PFSK-1 (cell line): ENCODE data around the gene TP53.

Source experiments
- FOXP2 ChIP-seq: optimal IDR thresholded peaks from 2 replicates; pipeline ENCODE3; 2011; ENCODE audit warnings: borderline replicate concordance, control low read depth, inconsistent platforms; ENCODE audit not compliant: insufficient read depth; ENCODE audit errors: extremely low read length, extremely low read depth
- POLR2AphosphoS5 ChIP-seq: IDR thresholded peaks from 2 replicates; pipeline ENCODE4 v1.6.1; 2012; ENCODE audit warnings: low read depth, mild to moderate bottlenecking, control low read depth, low read length, moderate library complexity
- SIN3A ChIP-seq: IDR thresholded peaks from 2 replicates; pipeline ENCODE4 v1.6.1; 2012; ENCODE audit warnings: mild to moderate bottlenecking, low read length, moderate library complexity, borderline replicate concordance; ENCODE audit not compliant: insufficient read depth
- TAF1 ChIP-seq: IDR thresholded peaks from 2 replicates; pipeline ENCODE4 v1.6.1; 2012; ENCODE audit warnings: low read length, control low read depth, borderline replicate concordance; ENCODE audit not compliant: insufficient read depth
- TF ChIP-seq, protein P1 (sequence below), 2 experiments: IDR thresholded peaks; 2 replicates each; pipeline versions ENCODE4 v1.6.1 to v1.8.0; 2011 to 2012; ENCODE audit warnings: low read depth in 2 of 2, low read length in 2 of 2, control low read depth in 1 of 2, inconsistent platforms in 1 of 2, mild to moderate bottlenecking in 1 of 2, moderate library complexity in 1 of 2; ENCODE audit not compliant: insufficient read depth in 1 of 2

Gene TP53

DNA sequence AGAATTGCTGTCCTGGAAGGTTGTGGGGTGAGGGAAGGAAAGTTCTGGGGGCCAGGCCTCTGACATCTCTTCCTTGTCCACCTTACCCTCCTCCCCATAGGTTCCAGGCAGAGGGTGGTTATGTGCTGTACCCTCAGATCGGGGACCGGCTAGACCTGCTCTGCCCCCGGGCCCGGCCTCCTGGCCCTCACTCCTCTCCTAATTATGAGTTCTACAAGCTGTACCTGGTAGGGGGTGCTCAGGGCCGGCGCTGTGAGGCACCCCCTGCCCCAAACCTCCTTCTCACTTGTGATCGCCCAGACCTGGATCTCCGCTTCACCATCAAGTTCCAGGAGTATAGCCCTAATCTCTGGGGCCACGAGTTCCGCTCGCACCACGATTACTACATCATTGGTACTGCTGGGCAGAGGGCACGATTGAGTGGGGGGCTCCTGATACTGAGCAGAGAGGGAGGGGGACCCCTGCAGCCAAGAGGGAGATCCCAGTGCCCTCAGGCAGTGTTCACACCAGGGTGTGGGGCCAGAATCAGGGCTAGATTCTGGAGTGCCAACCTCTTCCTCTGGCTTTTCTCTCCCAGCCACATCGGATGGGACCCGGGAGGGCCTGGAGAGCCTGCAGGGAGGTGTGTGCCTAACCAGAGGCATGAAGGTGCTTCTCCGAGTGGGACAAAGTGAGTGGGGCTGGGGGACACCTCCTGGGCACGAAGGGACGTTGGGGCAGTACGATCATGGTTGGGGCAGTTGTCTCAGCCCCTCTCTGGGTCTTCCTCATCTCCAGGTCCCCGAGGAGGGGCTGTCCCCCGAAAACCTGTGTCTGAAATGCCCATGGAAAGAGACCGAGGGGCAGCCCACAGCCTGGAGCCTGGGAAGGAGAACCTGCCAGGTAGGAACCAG is 20.8 kb upstream of the TP53 start:
- TF ChIP-seq POLR2AphosphoS5 (no peak), TAF1 (no peak), FOXP2 (no peak)

DNA sequence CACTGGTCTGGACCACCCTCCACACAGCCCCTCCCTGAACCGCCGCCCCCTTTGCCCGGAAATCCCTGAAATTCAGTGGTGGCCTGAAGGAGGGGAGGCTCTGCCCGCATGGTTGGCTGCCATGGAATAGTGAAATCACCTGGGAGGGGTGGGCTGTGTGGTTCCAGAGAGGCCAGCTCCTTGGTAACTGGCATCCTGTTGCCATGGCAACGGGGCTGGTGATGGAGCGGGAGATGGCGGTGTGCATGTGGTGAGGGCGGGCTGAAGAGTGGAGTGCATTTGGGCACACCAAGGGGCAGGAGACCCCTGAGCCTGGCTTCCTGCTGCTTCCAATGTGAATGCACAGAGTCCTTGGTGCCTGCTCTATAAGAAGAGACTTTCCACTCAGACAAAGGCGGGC is 20.2 kb upstream of the TP53 start:
- TF ChIP-seq SIN3A: no peak
- TF ChIP-seq FOXP2: no peak
- TF ChIP-seq POLR2AphosphoS5: no peak
- TF ChIP-seq TAF1: no peak
- TF ChIP-seq, protein P1, sequence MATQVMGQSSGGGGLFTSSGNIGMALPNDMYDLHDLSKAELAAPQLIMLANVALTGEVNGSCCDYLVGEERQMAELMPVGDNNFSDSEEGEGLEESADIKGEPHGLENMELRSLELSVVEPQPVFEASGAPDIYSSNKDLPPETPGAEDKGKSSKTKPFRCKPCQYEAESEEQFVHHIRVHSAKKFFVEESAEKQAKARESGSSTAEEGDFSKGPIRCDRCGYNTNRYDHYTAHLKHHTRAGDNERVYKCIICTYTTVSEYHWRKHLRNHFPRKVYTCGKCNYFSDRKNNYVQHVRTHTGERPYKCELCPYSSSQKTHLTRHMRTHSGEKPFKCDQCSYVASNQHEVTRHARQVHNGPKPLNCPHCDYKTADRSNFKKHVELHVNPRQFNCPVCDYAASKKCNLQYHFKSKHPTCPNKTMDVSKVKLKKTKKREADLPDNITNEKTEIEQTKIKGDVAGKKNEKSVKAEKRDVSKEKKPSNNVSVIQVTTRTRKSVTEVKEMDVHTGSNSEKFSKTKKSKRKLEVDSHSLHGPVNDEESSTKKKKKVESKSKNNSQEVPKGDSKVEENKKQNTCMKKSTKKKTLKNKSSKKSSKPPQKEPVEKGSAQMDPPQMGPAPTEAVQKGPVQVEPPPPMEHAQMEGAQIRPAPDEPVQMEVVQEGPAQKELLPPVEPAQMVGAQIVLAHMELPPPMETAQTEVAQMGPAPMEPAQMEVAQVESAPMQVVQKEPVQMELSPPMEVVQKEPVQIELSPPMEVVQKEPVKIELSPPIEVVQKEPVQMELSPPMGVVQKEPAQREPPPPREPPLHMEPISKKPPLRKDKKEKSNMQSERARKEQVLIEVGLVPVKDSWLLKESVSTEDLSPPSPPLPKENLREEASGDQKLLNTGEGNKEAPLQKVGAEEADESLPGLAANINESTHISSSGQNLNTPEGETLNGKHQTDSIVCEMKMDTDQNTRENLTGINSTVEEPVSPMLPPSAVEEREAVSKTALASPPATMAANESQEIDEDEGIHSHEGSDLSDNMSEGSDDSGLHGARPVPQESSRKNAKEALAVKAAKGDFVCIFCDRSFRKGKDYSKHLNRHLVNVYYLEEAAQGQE (IDR thresholded peaks at IDR 0.05; ENCODE audit: insufficient read depth in 1 of 2, low read depth in 2 of 2, low read length in 2 of 2): no peak

DNA sequence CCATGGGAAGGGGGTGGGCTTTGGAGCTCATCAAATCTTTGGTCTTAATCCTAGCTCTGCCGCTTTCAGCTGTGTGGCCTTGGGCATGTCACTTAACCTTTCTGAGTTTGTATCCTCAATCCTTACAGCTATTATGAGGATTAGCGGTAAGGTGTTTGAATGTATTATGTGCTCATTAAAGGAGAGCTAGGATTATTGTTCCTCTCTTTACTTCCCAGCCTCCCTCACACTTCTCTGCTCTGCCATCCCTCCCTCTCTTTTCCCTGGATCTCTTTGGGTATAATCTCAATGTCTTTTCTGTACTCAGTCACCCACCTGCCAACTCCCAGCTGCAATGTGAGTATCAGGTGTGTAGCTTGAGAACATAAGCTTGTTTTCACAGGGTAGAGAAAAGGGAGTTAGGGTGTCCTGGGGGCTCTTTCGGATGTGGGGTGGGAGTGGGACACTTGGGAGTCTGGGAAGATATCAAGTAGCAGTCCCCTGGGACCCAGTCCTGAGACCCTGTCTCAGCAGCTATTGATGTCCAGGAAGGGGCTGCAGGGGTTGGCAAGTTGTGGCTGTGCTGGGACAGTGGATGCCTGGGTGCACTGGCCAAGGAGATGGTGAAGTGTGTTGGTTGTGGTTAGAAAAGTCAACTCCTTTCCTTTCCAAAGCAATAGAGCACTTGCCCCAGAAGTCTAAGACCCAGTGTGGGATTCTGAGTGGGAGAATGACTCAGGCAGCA is 19.5 kb upstream of the TP53 start:
- TF ChIP-seq, protein P1 (IDR thresholded peaks at IDR 0.05; ENCODE audit: insufficient read depth in 1 of 2, low read depth in 2 of 2, low read length in 2 of 2): no peak
- TF ChIP-seq SIN3A (no peak), FOXP2 (no peak), POLR2AphosphoS5 (no peak), TAF1 (no peak)

DNA sequence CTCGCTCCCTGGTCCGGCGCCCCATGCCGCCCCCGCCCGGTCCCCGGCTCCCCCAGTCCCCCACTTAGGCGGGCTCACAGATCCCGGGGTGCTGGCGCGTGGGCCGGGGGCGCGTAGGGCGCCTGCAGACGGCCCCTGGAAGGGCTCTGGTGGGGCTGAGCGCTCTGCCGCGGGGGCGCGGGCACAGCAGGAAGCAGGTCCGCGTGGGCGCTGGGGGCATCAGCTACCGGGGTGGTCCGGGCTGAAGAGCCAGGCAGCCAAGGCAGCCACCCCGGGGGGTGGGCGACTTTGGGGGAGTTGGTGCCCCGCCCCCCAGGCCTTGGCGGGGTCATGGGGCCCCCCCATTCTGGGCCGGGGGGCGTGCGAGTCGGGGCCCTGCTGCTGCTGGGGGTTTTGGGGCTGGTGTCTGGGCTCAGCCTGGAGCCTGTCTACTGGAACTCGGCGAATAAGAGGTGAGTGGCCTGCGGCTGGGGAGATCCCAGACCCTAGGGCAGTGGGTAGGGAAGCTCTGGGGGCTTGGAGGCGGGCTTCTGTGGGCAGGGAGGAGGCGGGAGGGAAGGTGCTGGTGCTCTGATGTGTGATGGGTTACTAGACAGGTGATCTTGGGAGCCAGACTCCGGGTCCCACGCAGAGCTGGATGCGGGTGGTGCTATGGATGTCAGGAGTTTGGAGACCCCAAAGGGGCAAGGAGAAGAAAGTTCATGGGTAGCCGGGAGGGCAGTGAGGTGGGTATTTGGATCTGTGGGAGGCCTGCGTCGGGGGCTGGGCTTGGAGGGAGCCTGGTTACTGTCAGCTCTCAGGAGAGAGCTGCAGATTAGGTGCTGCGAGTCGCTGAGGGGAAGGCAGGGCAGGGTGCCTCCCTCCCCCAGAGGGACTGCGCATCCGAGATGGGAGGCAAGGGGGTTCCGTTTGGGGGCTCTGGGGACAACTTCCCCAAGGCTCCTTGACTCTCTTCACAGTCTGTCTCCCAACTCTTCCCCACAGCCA is 18.3 kb upstream of the TP53 start:
- no peak for TF ChIP-seq FOXP2
- no peak for TF ChIP-seq SIN3A
- no peak for TF ChIP-seq POLR2AphosphoS5
- TF ChIP-seq TAF1: no peak
- TF ChIP-seq, protein P1 (IDR thresholded peaks at IDR 0.05; ENCODE audit: insufficient read depth in 1 of 2, low read depth in 2 of 2, low read length in 2 of 2): no peak
